Muscle layer of colon (tissue), 2 donors: Measurements from ENCODE around the gene HOXB2.

ENCODE experiments used
- H3K27ac ChIP-seq: one replicate; pipeline ENCODE4 v1.7.0; 2013; ENCODE audit warnings: low read depth, mild to moderate bottlenecking, low read length, moderate library complexity
- H3K27me3 ChIP-seq, 2 donors: one replicate each; pipeline ENCODE4 v1.7.0; 2013; ENCODE audit warnings: low read length in 2 of 2, mild to moderate bottlenecking in 2 of 2; ENCODE audit not compliant: insufficient read depth in 2 of 2, control insufficient read depth in 1 of 2
- H3K36me3 ChIP-seq: one replicate; pipeline ENCODE4 v1.7.0; 2013; ENCODE audit warnings: mild to moderate bottlenecking, low read length; ENCODE audit not compliant: insufficient read depth
- H3K4me1 ChIP-seq: one replicate; pipeline ENCODE4 v1.7.0; 2013; ENCODE audit warnings: mild to moderate bottlenecking, low read length; ENCODE audit not compliant: insufficient read depth
- H3K4me3 ChIP-seq, 2 donors: one replicate each; pipeline ENCODE4 v1.7.0; 2013; ENCODE audit warnings: low read length in 2 of 2, low read depth in 1 of 2, mild to moderate bottlenecking in 1 of 2, moderate library complexity in 1 of 2
- H3K9ac ChIP-seq: one replicate; pipeline ENCODE4 v1.7.0; 2013; ENCODE audit warnings: low read length
- H3K9me3 ChIP-seq: one replicate; pipeline ENCODE4 v1.7.0; 2013; ENCODE audit warnings: mild to moderate bottlenecking, low read length
- donor health status: abdominal sarcoma.
- donor health status: Adenocarcinoma of cecum.

Gene HOXB2

DNA sequence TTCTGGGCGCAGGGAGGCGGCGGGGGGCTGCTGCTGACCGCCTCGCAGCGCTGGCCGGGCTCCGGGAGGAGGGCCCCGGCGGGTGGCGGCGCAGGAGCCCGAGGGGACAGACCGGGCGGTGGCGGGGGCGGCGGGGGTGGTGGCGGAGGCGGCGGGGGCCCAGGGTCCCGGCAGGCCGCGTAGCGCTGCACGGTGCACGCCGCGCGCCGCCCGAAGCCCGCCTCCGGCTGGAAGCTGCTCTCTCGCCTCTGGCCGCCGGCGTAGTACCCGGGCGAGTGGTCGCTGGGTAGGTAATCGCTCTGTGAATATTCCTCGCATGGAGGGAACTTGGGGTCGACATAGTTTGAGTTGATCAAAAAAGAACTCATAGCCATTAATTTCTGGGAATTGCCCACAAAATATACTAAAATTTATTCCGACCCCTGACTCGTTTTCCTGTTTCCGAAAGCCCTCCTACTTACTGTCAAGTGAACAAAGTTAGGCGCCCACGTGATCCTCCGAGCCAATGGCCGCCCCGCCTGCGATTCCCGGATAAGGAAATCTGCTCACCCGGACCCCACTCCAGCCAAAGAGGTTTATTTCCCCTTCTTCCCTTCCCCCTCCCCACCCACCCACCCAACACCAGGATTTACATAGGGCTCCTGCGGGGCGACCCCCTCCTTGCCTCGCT is 33.2 kb upstream of the HOXB2 start, which contains the start of gene HOXB4:
Gene HOXB4, minus strand, starts transcription at position 405 of the 670 bp plus-strand sequence. Its CDS starts 31 bp downstream, at position 374.
- H3K4me3 ChIP-seq: peak within 1 kb of the TSS; percentile 54 to 73
- peaks cover 54% of the 10 kb centered on the region for H3K4me1 ChIP-seq
- H3K9ac ChIP-seq: peak within 1 kb of the TSS; percentile 82
- no peaks in the 10 kb centered on the region for H3K9me3 ChIP-seq
- no peaks in the 10 kb centered on the region for H3K27me3 ChIP-seq
- peak within 1 kb of the TSS; percentile 94 for H3K27ac ChIP-seq
- peaks cover 4% of the 10 kb centered on the region for H3K36me3 ChIP-seq

DNA sequence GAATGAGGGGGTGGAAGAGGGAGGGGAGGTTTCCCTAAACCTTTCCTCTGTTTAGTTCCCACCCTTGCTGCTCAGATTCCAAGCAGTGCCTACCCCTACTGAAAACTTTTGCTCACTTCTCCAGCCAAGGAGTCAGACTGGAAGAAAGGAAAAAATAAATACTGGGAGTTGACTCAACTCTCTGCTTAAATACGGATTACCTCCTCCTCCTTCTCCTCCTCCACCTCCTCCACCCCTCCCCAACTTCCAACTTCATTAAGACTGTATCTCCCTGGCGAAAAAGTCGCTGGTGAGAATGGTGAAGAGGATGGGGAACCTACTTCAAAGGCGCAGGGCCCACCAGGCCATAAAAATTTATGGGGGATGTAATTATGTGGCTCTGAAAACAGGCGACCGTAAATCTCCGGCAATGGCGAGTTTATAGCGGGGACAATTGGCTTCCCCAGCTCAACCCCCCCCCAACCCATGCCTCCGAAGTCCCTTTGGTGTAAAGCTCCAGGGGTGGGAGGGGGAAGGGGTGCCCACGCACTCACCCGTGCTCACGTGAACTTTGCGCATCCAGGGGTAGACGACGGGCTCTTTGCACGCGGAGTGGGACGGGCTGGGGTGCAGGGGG is 32.5 kb upstream of the HOXB2 start:
- Histone ChIP-seq H3K27ac (peak overlapping the region; percentile 91), H3K9ac (peak overlapping the region; percentile 69), H3K36me3 (peaks cover 4% of the 10 kb centered on the region), H3K27me3 (no peaks in the 10 kb centered on the region), H3K4me1 (peaks cover 56% of the 10 kb centered on the region), H3K9me3 (no peaks in the 10 kb centered on the region), H3K4me3 (peak overlapping the region; percentile 47 to 73)

DNA sequence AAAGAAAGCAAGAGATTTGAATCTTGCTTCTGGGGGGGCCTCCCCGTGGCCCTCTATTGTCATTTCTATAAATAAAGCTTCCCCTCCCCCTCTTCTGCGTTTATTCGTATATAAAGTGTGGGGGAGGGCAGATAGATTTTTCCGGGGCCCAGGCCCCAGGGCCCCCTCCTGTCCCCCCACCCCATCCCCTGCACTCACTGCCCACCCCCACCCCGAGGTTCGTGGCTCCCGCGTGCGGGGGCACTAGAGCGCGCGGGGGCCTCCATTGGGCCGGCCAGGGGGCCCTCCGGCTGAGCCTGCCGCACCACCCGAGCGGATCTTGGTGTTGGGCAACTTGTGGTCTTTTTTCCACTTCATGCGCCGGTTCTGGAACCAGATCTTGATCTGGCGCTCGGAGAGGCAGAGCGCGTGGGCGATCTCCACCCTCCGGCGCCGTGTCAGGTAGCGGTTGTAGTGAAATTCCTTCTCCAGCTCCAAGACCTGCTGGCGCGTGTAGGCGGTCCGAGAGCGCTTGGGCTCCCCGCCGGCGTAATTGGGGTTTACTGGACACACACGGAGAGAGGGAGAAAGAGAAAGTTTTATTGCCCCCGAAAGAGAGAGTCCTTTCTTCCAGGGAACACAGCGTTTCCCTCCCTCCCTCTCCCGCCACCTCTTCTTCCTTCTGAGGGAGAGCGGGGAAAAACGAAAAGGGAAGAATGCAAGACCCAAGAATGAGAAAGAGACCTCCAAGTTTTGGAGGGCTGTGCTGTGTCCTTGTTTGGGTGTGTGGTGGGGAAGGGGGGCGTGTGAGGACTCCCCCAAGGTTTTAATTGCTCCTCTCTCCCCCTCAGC is 31.8 kb upstream of the HOXB2 start:
- H3K4me1 ChIP-seq: peaks cover 63% of the 10 kb centered on the region
- no peaks in the 10 kb centered on the region for H3K9me3 ChIP-seq
- H3K9ac ChIP-seq: peak overlapping the region; percentile 79
- H3K36me3 ChIP-seq: peaks cover 8% of the 10 kb centered on the region
- H3K27ac ChIP-seq: peak overlapping the region; percentile 91
- peak overlapping the region; percentile 47 to 73 for H3K4me3 ChIP-seq
- no peaks in the 10 kb centered on the region for H3K27me3 ChIP-seq

GRCh38 chr17:48575673-48576478 is 31.0 kb upstream of the HOXB2 start:
- Histone ChIP-seq H3K9ac (peak overlapping the region; percentile 79), H3K27me3 (no peaks in the 10 kb centered on the region), H3K36me3 (peaks cover 8% of the 10 kb centered on the region), H3K4me1 (peaks cover 63% of the 10 kb centered on the region), H3K27ac (peak overlapping the region; percentile 91), H3K4me3 (peak overlapping the region; percentile 30 to 73), H3K9me3 (no peaks in the 10 kb centered on the region)

- Histone ChIP-seq H3K4me3 (peak overlapping the region in 1 of 2 donors; percentile 51), H3K27me3 (no peaks in the 10 kb centered on the region), H3K4me1 (peaks cover 61% of the 10 kb centered on the region), H3K9ac (peak overlapping the region; percentile 51), H3K27ac (peak overlapping the region; percentile 95), H3K36me3 (peaks cover 8% of the 10 kb centered on the region), H3K9me3 (no peaks in the 10 kb centered on the region)
Measured at GRCh38 chr17:48575066-48575582, 30.2 kb upstream of the HOXB2 start.

DNA sequence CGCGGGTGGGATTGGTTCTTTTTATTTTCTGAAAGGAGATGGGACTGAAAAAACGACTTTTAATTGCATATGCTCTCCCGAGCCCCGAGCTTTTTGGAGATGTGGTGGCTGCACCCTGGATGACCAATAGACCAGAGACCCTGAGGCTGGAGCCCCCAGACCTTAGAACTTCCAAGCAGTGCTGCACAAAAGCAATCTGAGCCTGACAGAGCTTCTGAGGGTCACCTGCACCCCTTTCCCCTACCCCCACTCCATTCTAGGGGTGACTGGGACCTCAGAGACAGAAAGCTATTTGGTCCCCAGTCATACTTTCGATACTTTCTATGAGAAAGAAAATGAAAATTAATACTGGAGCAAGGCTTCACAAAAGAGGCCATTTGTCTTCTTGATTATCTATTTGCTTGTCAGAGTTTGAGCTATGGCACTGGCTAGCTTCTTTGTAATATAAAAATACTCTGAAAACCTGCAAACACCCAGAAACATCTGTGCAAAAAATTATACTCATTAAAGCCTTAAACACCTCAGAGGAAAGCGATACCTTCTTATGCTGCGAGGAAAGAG is 29.7 kb upstream of the HOXB2 start:
- peak overlapping the region; percentile 95 for H3K27ac ChIP-seq
- peak overlapping the region; percentile 75 for H3K9ac ChIP-seq
- peaks cover 8% of the 10 kb centered on the region for H3K36me3 ChIP-seq
- peaks cover 66% of the 10 kb centered on the region for H3K4me1 ChIP-seq
- no peaks in the 10 kb centered on the region for H3K9me3 ChIP-seq
- peak overlapping the region in 1 of 2 donors; percentile 51 for H3K4me3 ChIP-seq
- no peaks in the 10 kb centered on the region for H3K27me3 ChIP-seq

GRCh38 chr17:48571826-48572417 is 27.0 kb upstream of the HOXB2 start:
- H3K4me3 ChIP-seq: peak overlapping the region; percentile 2 to 51
- H3K9ac ChIP-seq: peak overlapping the region; percentile 75
- H3K9me3 ChIP-seq: no peaks in the 10 kb centered on the region
- H3K27ac ChIP-seq: peak overlapping the region; percentile 95
- peaks cover 77% of the 10 kb centered on the region for H3K4me1 ChIP-seq
- H3K27me3 ChIP-seq: no peaks in the 10 kb centered on the region
- peaks cover 8% of the 10 kb centered on the region for H3K36me3 ChIP-seq

- Histone ChIP-seq H3K27ac (peak overlapping the region; percentile 95), H3K4me1 (peaks cover 84% of the 10 kb centered on the region), H3K36me3 (peaks cover 8% of the 10 kb centered on the region), H3K9me3 (no peaks in the 10 kb centered on the region), H3K9ac (peak overlapping the region; percentile 75), H3K27me3 (no peaks in the 10 kb centered on the region), H3K4me3 (peak overlapping the region; percentile 11 to 51)
Measured at GRCh38 chr17:48571024-48571818, 26.3 kb upstream of the HOXB2 start.

DNA sequence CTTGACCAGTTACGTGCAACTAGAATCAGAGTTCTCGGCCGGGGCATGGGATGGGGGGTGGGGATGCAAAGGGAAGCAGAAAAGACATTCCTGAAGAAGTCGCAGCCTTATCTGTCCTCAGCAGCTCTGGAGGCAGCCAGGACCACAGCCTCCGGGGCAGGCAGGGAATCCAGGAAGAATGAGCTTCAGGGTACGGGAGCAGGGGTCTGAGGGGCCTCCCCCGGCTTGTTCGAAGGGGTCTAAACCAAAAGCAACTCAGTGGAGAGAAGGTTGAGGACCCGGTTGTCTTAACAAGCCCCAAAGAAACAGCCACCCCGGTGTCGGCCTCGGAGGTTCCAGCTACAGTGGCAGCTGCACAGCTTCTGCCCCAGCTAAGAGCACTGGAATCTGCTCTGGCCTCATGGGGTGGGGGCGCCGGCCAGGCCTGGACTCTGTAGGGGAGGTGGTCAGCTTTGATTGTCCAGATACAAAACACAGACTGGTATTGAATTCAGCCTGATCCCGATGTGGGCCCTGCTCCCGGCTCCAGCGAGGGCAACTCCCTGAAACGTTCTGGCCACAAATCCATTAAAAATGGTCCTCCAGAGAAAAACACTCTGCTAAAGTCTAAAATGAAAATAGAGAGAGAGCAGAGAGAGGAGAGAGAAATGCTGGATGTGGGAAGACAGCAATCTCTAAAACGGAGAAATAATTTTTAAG is 25.6 kb upstream of the HOXB2 start:
- peaks cover 85% of the 10 kb centered on the region for H3K4me1 ChIP-seq
- H3K36me3 ChIP-seq: peaks cover 10% of the 10 kb centered on the region
- peak overlapping the region; percentile 11 to 51 for H3K4me3 ChIP-seq
- H3K27ac ChIP-seq: peak overlapping the region; percentile 95
- H3K9me3 ChIP-seq: no peaks in the 10 kb centered on the region
- peak overlapping the region; percentile 75 for H3K9ac ChIP-seq
- no peaks in the 10 kb centered on the region for H3K27me3 ChIP-seq
